K562 (cell line): ENCODE measurements around the gene KCNQ2. TPM values are rescaled to one million over a fixed set of nuclear protein-coding genes. Genes with fewer than 3 reads are reported as not detected.

Experiments
- ATF1 ChIP-seq, 2 experiments: fragments of 450-650 bp in 1 of 2; IDR thresholded peaks; 2 replicates each; pipeline ENCODE4 v1.6.1; 2016; ENCODE audit warnings: missing compliant biosample characterization in 1 of 2, missing genetic modification characterization in 1 of 2
- KDM5B ChIP-seq: fragments of 200-600 bp; sonication (generic); IDR thresholded peaks from 2 replicates; pipeline ENCODE4 v1.6.1; 2012; ENCODE audit warnings: low read depth, mild to moderate bottlenecking, moderate library complexity, low read length, control low read depth, inconsistent platforms; ENCODE audit not compliant: insufficient replicate concordance
- NFXL1 ChIP-seq: fragments of 450-650 bp; formaldehyde crosslinking; IDR thresholded peaks from 2 replicates; pipeline ENCODE4 v1.4.0; 2021; ENCODE audit warnings: mild to moderate bottlenecking
- POLR2G ChIP-seq: fragments of 200-400 bp; formaldehyde crosslinking; IDR thresholded peaks from 2 replicates; pipeline ENCODE4 v1.6.1; 2017; ENCODE audit warnings: low read depth, mild to moderate bottlenecking, antibody characterized with exemption, low read length, moderate library complexity
- POLR3G ChIP-seq: IDR thresholded peaks from 2 replicates; pipeline ENCODE4 v1.6.1; 2011; ENCODE audit not compliant: insufficient read length, insufficient replicate concordance; ENCODE audit errors: extremely low read depth
- ZNF184 ChIP-seq: sonication (generic); formaldehyde crosslinking; IDR thresholded peaks from 2 replicates; pipeline ENCODE4 v1.5.0; 2020; ENCODE audit warnings: missing genetic modification reagents
- ZNF282 ChIP-seq: sonication (generic); formaldehyde crosslinking; IDR thresholded peaks from 2 replicates; pipeline ENCODE4 v1.8.1; 2023; ENCODE audit warnings: missing genetic modification reagents
- polyA plus RNA-seq, 8 experiments: library from polyadenylated mRNA; depleted of rRNA in 4 of 8; stranded (reverse) in 5 of 8; unstranded in 3 of 8; fragments of >200 nt; fragmentation: Nextera tagmentation in 2 of 8; fragmentation: Illumina TruSeq in 1 of 8; extraction: Ambion mirVana in 2 of 8; extraction: Trizol in 1 of 8; gene quantifications; 2 replicates each; pipeline versions ENCODE4 v1.2.1 to v1.2.3, GENCODE V29; 2011 to 2014; ENCODE audit warnings: inconsistent platforms in 1 of 8, missing spikeins in 1 of 8
- total RNA-seq, 7 experiments: library from RNA; depleted of rRNA in 6 of 7; stranded (reverse); fragments of >200 nt in 6 of 7; fragmentation: Illumina TruSeq in 2 of 7; extraction: Trizol in 2 of 7; gene quantifications; 2 replicates each; pipeline versions ENCODE4 v1.2.1 to v1.2.3, GENCODE V29; 2011 to 2021; ENCODE audit warnings: low replicate concordance in 1 of 7
- TF ChIP-seq, protein P1 (sequence below): sonication (generic); formaldehyde crosslinking; IDR thresholded peaks from 2 replicates; pipeline ENCODE4 v1.8.1; 2023; ENCODE audit warnings: mild to moderate bottlenecking, missing genetic modification reagents

KCNQ2 gene
- total and polyA plus RNA-seq, 9 of the 15 experiments (the other 6 are each of a cell fraction or from before 2014, with no cell fraction given): 0.13 to 0.16 TPM; not detected in 7

DNA sequence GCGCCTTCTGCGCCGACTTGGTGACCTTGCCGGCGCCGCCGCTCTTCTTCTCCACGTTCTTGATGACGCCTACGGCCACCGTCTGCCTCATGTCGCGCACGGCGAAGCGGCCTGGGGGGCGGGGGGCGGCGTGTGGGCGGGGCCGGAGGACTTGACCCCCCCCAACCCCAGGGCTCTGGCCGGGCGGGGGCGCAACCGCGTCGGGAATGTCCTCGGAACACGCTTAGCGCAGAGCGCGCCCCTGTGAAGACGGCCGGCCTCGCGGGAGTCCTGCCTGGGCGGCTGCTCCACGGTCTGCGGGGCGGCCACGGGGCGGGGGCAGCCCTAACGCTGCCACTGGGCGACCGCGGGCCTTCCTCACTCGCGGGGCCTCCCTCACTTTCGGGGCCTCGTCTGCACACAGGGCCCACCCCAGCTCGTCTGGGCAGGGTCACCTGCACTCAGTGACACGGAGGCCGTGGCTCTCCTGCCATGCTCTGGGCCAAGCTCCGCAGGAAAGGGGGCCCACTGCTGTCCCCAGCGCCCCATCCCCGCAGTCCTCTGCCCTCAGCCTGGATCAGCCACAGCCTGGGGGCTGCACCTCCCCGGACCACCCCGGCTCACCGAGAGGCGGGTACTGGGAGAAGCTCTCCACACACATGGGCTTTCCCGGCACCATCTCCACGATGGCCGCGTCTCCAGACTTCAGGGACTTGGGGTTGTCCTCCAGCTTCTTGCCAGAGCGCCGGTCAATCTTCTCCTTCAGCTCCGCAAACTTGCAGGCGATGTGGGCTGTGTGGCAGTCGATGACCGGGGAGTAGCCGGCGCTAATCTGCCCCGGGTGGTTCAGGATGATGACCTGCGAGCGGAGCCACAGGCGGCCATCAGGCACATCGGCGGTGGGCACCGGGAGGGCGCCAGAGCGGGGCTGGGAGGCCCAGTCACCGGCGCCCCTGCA lies 16.1 kb upstream of the KCNQ2 start (continued):
- TF ChIP-seq POLR3G (no peak), ATF1 (CRISPR knock-in tag; IDR thresholded peaks at IDR 0.05) (no peak), ATF1 (tag; IDR thresholded peaks at IDR 0.05) (no peak), ZNF184 (CRISPR knock-in tag) (no peak), POLR2G (peak; percentile 49), KDM5B (no peak), ZNF282 (CRISPR knock-in tag) (no peak), NFXL1 (CRISPR knock-in tag) (no peak)
- TF ChIP-seq, protein P1, sequence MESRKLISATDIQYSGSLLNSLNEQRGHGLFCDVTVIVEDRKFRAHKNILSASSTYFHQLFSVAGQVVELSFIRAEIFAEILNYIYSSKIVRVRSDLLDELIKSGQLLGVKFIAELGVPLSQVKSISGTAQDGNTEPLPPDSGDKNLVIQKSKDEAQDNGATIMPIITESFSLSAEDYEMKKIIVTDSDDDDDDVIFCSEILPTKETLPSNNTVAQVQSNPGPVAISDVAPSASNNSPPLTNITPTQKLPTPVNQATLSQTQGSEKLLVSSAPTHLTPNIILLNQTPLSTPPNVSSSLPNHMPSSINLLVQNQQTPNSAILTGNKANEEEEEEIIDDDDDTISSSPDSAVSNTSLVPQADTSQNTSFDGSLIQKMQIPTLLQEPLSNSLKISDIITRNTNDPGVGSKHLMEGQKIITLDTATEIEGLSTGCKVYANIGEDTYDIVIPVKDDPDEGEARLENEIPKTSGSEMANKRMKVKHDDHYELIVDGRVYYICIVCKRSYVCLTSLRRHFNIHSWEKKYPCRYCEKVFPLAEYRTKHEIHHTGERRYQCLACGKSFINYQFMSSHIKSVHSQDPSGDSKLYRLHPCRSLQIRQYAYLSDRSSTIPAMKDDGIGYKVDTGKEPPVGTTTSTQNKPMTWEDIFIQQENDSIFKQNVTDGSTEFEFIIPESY (CRISPR knock-in tag): peak; percentile 78
- TF ChIP-seq, all 486 proteins: peak for 2
